ENCODE data around the gene CLSTN1. TPM values are rescaled to one million over a fixed set of nuclear protein-coding genes. Genes with fewer than 3 reads are reported as not detected.

The CLSTN1 gene
- total RNA-seq, 1 experiment from 2014 or later, result 100 TPM

GRCh38 chr1:9699361-9699760, 124.4 kb downstream of the CLSTN1 start:
- H3K4me2 ChIP-seq (ENCODE audit: insufficient read depth, insufficient read length, low read length), result no peak overlapping the region
- no peaks in the 10 kb centered on the region for H3K27me3 ChIP-seq (ENCODE audit: insufficient read depth, low read length)
- no peak overlapping the region for H4K91ac ChIP-seq (ENCODE audit: insufficient read length, low read depth, low read length)

More at GRCh38 chr1:9699361-9699760, 124.4 kb downstream of the CLSTN1 start:
- Histone ChIP-seq H3K79me1 (ENCODE audit: insufficient read depth, low read depth, low read length, poor library complexity, severe bottlenecking) (no peaks in the 10 kb centered on the region), H3K18ac (ENCODE audit: insufficient read length, low read depth, low read length) (no peak overlapping the region), H3T11ph (ENCODE audit: low read length) (no peak overlapping the region), H3K23ac (ENCODE audit: insufficient read length, low read depth, low read length) (no peak overlapping the region), H3K9ac (ENCODE audit: extremely low read depth, insufficient read length, low read length) (no peak overlapping the region), H3K23me2 (ENCODE audit: insufficient read length, low read depth, low read length, poor library complexity, severe bottlenecking) (no peaks in the 10 kb centered on the region), H3K79me2 (ENCODE audit: insufficient read depth, low read length) (no peaks in the 10 kb centered on the region), H2BK20ac (ENCODE audit: low read depth, low read length, poor library complexity, severe bottlenecking) (no peak overlapping the region), H2BK12ac (ENCODE audit: insufficient read length, low read depth, low read length) (no peak overlapping the region), H2BK15ac (ENCODE audit: low read depth, low read length) (no peak overlapping the region), H4K5ac (ENCODE audit: insufficient read length, low read depth, low read length) (no peak overlapping the region), H3K4me1 (ENCODE audit: insufficient read depth, low read length) (no peaks in the 10 kb centered on the region), H3K56ac (ENCODE audit: insufficient read length, low read depth, low read length) (no peak overlapping the region), H3K14ac (ENCODE audit: insufficient read depth, low read length) (no peak overlapping the region), H3K4ac (ENCODE audit: low read depth, low read length) (no peak overlapping the region), H3K9me3 (ENCODE audit: control insufficient read depth, low read depth, low read length) (no peaks in the 10 kb centered on the region), H2BK5ac (ENCODE audit: insufficient read length, low read length) (no peak overlapping the region), H4K20me1 (ENCODE audit: control insufficient read depth, insufficient read depth, insufficient read length) (no peaks in the 10 kb centered on the region), H2BK120ac (ENCODE audit: low read depth, low read length, poor library complexity, severe bottlenecking) (no peak overlapping the region), H4K8ac (replicated peaks; ENCODE audit: insufficient read length, low read depth, low read length) (no peak overlapping the region), H2AK5ac (ENCODE audit: insufficient read length, low read length) (no peak overlapping the region), H3K27ac (ENCODE audit: insufficient read length, low read depth, low read length) (no peak overlapping the region), H2AFZ (ENCODE audit: low read length) (no peak overlapping the region)
- H3K4me1 Mint-ChIP-seq, result peaks cover 9 to 11% of the 10 kb centered on the region in 2 experiments
- H3K36me3 Mint-ChIP-seq (ENCODE audit: insufficient read depth in 1 of 3, low read depth in 3 of 3), result peaks cover 0 to 9% (median 0%) of the 10 kb centered on the region in 3 experiments; a peak in 2 of 7 replicates
- TF ChIP-seq CTCF (conservative IDR thresholded peaks at IDR 0.05), result no peak
- no peak overlapping the region for H3K4me3 Mint-ChIP-seq
- H3K9me3 Mint-ChIP-seq, result peaks cover 0 to 8% of the 10 kb centered on the region in 2 experiments; a peak in 1 of 5 replicates
- H3K27me3 Mint-ChIP-seq (ENCODE audit: low read depth), result no peaks in the 10 kb centered on the region
- no CpG with 5 or more reads among the region's 7 CpGs for WGBS (ENCODE audit: extremely low coverage, insufficient read length, low lambda C conversion rate)
- DNase-seq, result no peak
- no peak overlapping the region for H3K27ac Mint-ChIP-seq
